GM18526 (cell line): ENCODE data around the gene CUX1.

Experiments
- POLR2A ChIP-seq: IDR thresholded peaks from 3 replicates; pipeline ENCODE4 v1.6.1; 2011; ENCODE audit not compliant: insufficient read length; ENCODE audit errors: extremely low read depth

CUX1 gene

GRCh38 chr7:101922631-101923601 is 105.5 kb downstream of the CUX1 start:
- no peak for TF ChIP-seq POLR2A

DNA sequence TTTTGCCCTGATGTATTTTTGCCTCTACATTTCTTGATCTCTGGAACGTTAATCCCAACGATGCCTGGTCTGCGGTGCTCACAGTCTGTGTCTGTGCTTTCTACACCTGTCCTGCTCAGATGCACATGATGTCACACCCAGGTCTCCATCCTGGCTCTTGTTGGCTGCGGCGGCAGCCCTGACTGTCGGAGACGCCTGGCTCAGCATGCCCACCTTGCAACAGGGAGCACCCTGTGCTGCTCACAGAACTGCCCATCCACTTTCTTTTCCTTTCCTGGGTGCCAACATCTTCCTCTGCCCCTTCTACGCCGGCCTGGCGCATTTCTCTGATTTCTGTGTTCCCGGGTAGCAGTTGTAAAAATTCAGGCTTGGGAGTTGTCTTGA is 106.2 kb downstream of the CUX1 start:
- no peak for TF ChIP-seq POLR2A

DNA sequence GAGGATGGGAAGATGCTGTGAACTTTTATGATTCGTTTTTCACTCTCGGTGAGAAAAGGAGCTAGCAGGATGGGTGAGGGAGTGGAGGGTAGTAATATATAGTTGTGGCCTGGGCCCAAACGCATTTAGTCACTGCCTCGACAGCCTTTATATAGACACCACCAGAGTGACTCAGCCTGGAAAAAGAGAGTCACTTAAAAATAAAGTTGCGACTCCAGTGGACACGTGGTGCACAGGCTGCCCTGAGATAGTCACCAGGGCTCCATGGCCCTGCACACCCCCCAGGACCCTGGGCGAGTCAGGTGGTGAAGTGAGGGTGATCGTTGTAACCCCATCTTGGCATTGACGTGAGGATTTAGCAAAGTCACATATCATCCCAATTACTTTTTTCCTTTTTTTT is 106.7 kb downstream of the CUX1 start:
- no peak for TF ChIP-seq POLR2A

GRCh38 chr7:101926265-101926664 is 108.8 kb downstream of the CUX1 start:
- TF ChIP-seq POLR2A = no peak

DNA sequence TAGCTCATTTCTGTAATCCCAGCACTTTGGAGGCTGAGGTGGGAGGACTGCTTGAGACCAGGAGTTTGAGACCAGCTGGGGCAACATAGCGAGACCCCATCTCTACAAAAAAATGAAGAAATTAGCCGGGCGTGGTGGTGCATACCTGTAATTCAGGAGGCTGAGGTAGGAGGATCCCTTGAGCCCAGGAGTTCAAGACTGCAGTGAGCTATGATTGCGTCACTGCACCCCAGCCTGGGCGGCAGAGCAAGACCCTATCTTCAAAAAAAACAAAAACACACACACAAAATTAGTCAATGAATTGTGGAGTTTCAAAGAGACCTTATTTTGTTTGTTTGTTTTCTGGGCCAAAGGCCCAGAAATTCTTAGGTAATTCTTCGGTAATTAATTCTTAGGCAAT is 110.0 kb downstream of the CUX1 start:
- TF ChIP-seq POLR2A = no peak

DNA sequence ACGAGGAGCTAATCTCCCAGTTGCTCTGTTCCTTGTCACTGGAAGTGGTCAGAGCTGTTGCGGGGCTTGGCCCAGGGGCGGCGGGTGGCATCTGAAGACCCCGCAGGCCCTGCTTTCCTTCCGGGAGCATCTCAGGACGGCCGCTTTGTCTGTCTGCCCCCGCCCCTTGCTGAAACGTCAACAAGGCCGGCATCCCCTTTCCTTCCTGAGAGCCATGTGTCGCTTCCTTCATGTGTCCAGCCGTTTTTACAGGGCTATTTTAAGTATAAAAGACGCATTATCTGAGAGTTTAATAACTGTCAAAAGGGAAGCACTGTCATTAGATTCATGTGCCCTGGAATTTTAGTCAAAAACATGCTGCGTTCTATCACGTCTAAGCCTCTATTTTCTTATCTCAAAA is 110.4 kb downstream of the CUX1 start:
- TF ChIP-seq POLR2A = no peak

DNA sequence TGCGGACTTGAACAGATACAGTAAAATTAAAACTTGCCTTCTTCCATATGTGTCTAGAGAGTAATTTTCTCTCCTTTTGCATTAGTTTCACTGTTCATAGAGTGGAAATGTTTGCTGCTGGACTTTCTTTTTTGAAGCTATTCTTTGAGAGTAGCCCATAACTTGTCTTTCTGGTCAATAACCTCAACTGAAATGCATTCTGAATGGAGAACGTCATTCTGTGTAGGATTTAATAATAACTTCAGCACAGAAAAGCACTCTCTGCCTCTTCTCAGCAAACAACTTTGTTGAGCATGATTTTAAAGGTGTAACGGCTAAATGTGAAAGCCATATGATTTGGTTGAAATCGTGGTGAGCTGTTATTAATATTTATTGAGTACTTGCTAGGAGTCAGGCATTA is 111.8 kb downstream of the CUX1 start:
- no peak for TF ChIP-seq POLR2A

GRCh38 chr7:101932083-101932482 is 114.7 kb downstream of the CUX1 start:
- no peak for TF ChIP-seq POLR2A

- TF ChIP-seq POLR2A = no peak
Observed at GRCh38 chr7:101933028-101933427, 115.6 kb downstream of the CUX1 start.

- TF ChIP-seq POLR2A = no peak
Observed at GRCh38 chr7:101933688-101934121, 116.3 kb downstream of the CUX1 start.

GRCh38 chr7:101934618-101935017 is 117.2 kb downstream of the CUX1 start:
- TF ChIP-seq POLR2A = no peak

DNA sequence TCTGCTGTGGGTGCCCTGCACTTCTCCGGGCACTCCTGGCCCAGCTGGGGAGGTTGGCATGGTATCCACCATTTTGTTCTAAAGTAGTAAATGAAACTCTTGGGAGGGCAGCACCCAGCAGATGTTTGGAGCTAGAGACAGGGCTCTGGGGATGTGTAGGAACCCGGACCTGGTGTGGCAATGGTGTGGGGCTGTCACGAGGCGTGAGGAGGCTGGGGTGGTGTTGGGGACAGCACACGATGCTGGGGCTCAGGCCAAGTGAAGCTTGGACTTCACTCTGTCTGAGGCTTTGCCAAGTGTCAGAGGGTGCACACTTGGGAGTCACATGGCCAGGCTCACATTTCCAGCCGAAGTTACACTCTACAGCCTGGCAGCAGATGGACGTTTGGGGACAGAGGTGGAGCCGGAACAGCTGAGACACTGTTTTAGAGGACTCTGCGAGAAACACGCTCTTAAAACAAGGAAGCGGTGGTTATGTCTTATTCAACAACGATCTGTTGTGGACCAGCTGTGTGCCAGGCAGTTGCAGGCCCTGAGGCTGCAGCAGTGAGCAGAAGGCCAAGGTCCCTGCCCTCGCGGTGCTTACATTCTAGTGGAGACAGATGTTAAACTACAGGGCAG is 118.2 kb downstream of the CUX1 start:
- TF ChIP-seq POLR2A = no peak

- no peak for TF ChIP-seq POLR2A
Observed at GRCh38 chr7:101936223-101936610, 118.8 kb downstream of the CUX1 start.

DNA sequence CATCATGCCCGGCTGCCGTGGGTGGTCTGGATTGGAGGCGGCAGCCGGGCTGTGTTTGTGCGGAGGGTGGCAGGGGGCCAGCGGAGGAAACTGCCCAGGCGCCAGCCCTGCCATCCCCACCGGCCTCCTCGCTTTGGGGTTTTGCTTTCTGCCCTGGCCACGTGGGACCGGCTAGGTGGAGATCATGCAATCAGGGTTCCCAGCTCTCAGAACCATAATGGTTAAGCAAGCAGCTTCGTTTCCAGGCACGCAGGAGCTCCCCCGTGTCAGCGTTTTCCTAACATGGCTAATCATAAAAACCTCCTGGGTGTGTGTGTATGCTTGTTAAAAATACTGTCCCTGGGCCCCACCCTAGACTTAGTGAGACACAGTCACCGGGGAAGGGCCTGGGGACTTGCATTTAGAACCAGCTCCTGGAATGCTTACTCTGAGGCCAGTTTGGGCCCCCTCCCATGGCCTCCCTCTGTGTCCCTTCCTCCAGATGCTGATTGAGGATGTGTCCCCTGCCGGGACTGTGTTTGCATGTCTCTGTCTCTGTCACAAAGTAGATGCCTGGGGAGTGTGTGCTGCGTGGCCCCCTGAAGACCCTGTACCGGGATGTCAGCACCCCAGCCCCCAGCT is 119.3 kb downstream of the CUX1 start:
- TF ChIP-seq POLR2A = no peak

- TF ChIP-seq POLR2A = no peak
Observed at GRCh38 chr7:101937717-101938514, 120.5 kb downstream of the CUX1 start.
